Skeletal muscle cell (primary cell): ENCODE results near the gene LDB3.

Experiments used
- DNase-seq: peaks from one replicate; pipeline ENCODE4 v3.0.0-alpha.2; 2010; ENCODE audit warnings: low read depth
- H3K4me3 ChIP-seq: 2 replicates; pipeline ENCODE4 v1.5.1; 2011; ENCODE audit warnings: low read depth, mild to moderate bottlenecking, control low read depth, low read length, moderate library complexity

Gene LDB3

GRCh38 chr10:86650151-86650550 lies 18.2 kb upstream of the LDB3 start:
- no peak overlapping the region for H3K4me3 ChIP-seq
- DNase-seq, result no peak

GRCh38 chr10:86651021-86651471 lies 17.3 kb upstream of the LDB3 start:
- DNase-seq, result no peak
- no peak overlapping the region for H3K4me3 ChIP-seq

- no peak for DNase-seq
Observed at GRCh38 chr10:86651631-86652331, 16.5 kb upstream of the LDB3 start.

GRCh38 chr10:86652361-86653202 lies 15.7 kb upstream of the LDB3 start:
- DNase-seq, result no peak
- no peak overlapping the region for H3K4me3 ChIP-seq

More at GRCh38 chr10:86651631-86652331, 16.5 kb upstream of the LDB3 start:
- no peak overlapping the region for H3K4me3 ChIP-seq

- no peak overlapping the region for H3K4me3 ChIP-seq
- no peak for DNase-seq
Observed at GRCh38 chr10:86653379-86653778, 14.9 kb upstream of the LDB3 start.

GRCh38 chr10:86653987-86654386 lies 14.3 kb upstream of the LDB3 start:
- no peak for DNase-seq
- no peak overlapping the region for H3K4me3 ChIP-seq

GRCh38 chr10:86654411-86655172 lies 13.7 kb upstream of the LDB3 start, which contains the start of gene OPN4:
OPN4 (plus strand) TSS chr10:86654547; CDS start chr10:86654784, 237 bp downstream.
- DNase-seq, result no peak
- H3K4me3 ChIP-seq, result no peak within 1 kb of the TSS

GRCh38 chr10:86655173-86655540 lies 13.2 kb upstream of the LDB3 start:
- H3K4me3 ChIP-seq, result no peak overlapping the region
- DNase-seq, result no peak

- no peak overlapping the region for H3K4me3 ChIP-seq
- no peak for DNase-seq
Observed at GRCh38 chr10:86655596-86655995, 12.7 kb upstream of the LDB3 start.

GRCh38 chr10:86657011-86657395 lies 11.3 kb upstream of the LDB3 start:
- no peak for DNase-seq
- no peak overlapping the region for H3K4me3 ChIP-seq

- DNase-seq, result no peak
- H3K4me3 ChIP-seq, result no peak overlapping the region
Observed at GRCh38 chr10:86657396-86658011, 10.8 kb upstream of the LDB3 start.

GRCh38 chr10:86658261-86658741 lies 10.0 kb upstream of the LDB3 start:
- DNase-seq, result no peak
- H3K4me3 ChIP-seq, result no peak overlapping the region

GRCh38 chr10:86658751-86659150 lies 9.6 kb upstream of the LDB3 start:
- DNase-seq, result no peak
- no peak overlapping the region for H3K4me3 ChIP-seq

GRCh38 chr10:86659161-86659691 lies 9.1 kb upstream of the LDB3 start:
- no peak for DNase-seq

GRCh38 chr10:86659721-86660453 lies 8.4 kb upstream of the LDB3 start:
- DNase-seq, result no peak
- no peak overlapping the region for H3K4me3 ChIP-seq

More at GRCh38 chr10:86659161-86659691, 9.1 kb upstream of the LDB3 start:
- H3K4me3 ChIP-seq, result no peak overlapping the region

GRCh38 chr10:86661161-86662025 lies 6.9 kb upstream of the LDB3 start:
- DNase-seq, result no peak
- H3K4me3 ChIP-seq, result no peak overlapping the region

GRCh38 chr10:86662186-86663045 lies 5.9 kb upstream of the LDB3 start:
- DNase-seq, result no peak
- H3K4me3 ChIP-seq, result no peak overlapping the region
